Mammary epithelial cell (primary cell): ENCODE data around the gene CTDNEP1.

Experiments
- EZH2 ChIP-seq: IDR thresholded peaks from 2 replicates; pipeline ENCODE4 v1.6.1; 2012; ENCODE audit warnings: low read length, inconsistent platforms, borderline replicate concordance
- TF ChIP-seq, protein P1 (sequence below), 2 donors: IDR thresholded peaks in 1 of 2; conservative IDR thresholded peaks in 1 of 2; 2 replicates each; pipeline ENCODE4 v1.5.1; 2011 to 2012; ENCODE audit warnings: inconsistent platforms in 2 of 2, low read length in 2 of 2, mild to moderate bottlenecking in 2 of 2, control low read depth in 1 of 2, low read depth in 1 of 2; ENCODE audit not compliant: insufficient read depth in 1 of 2; ENCODE audit errors: extremely low read depth in 1 of 2

DNA sequence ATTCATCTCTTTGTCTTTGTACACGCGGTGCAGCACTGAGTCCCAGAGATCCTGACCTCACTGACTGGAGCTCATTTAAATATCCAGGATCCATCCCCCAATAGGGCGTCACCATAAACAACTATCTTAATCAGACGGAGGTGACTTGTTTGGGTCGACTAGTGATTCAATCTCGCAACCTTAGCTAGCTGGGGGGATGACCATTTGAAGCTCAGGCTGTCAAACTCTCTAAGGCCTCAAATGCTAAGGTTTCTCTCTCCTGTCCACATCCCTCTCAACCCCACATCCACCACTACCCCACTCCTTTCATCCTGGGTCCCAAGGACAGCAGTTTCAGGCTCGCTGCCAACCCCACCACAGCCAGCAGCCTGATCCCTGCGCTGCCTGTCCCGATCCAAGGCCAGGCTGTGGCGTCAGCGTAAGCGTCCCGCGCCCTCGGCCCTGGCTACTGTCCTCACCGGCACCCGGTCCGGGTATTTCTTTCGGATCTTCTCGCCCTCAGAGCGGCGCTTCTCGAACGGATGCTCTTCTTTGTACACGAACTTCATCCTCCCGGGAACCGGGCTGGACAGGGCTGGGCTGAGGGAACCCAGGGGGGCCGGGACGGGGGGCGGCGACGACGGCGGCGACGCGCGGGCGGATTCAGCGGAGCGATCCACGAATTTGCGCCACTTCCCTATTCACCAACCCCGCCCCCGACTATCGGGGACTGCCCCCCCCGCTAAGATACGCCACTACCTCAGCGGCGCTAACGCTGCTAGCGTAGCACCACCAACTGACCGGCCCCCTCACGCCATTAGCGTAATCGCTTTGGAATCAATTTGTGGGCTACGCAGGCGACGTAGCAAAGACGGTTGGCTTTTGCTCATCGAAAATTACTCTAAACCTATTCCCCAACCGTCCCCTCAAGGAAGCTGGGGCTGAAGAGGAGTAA lies 9.5 kb downstream of the CTDNEP1 start, which contains the start of gene GABARAP:
- TF ChIP-seq, protein P1, sequence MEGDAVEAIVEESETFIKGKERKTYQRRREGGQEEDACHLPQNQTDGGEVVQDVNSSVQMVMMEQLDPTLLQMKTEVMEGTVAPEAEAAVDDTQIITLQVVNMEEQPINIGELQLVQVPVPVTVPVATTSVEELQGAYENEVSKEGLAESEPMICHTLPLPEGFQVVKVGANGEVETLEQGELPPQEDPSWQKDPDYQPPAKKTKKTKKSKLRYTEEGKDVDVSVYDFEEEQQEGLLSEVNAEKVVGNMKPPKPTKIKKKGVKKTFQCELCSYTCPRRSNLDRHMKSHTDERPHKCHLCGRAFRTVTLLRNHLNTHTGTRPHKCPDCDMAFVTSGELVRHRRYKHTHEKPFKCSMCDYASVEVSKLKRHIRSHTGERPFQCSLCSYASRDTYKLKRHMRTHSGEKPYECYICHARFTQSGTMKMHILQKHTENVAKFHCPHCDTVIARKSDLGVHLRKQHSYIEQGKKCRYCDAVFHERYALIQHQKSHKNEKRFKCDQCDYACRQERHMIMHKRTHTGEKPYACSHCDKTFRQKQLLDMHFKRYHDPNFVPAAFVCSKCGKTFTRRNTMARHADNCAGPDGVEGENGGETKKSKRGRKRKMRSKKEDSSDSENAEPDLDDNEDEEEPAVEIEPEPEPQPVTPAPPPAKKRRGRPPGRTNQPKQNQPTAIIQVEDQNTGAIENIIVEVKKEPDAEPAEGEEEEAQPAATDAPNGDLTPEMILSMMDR (conservative IDR thresholded peaks at IDR 0.05 in 1 of 2, IDR thresholded peaks at IDR 0.05 in 1 of 2; ENCODE audit: extremely low read depth in 1 of 2, insufficient read depth in 1 of 2, low read depth in 1 of 2, low read length in 2 of 2) = no peak
- TF ChIP-seq EZH2 = no peak
